ENCODE measurements around the gene YAP1.
A peak's percentile ranks its signal among the peaks of the same experiment; 100 is the strongest.

Gene YAP1

DNA sequence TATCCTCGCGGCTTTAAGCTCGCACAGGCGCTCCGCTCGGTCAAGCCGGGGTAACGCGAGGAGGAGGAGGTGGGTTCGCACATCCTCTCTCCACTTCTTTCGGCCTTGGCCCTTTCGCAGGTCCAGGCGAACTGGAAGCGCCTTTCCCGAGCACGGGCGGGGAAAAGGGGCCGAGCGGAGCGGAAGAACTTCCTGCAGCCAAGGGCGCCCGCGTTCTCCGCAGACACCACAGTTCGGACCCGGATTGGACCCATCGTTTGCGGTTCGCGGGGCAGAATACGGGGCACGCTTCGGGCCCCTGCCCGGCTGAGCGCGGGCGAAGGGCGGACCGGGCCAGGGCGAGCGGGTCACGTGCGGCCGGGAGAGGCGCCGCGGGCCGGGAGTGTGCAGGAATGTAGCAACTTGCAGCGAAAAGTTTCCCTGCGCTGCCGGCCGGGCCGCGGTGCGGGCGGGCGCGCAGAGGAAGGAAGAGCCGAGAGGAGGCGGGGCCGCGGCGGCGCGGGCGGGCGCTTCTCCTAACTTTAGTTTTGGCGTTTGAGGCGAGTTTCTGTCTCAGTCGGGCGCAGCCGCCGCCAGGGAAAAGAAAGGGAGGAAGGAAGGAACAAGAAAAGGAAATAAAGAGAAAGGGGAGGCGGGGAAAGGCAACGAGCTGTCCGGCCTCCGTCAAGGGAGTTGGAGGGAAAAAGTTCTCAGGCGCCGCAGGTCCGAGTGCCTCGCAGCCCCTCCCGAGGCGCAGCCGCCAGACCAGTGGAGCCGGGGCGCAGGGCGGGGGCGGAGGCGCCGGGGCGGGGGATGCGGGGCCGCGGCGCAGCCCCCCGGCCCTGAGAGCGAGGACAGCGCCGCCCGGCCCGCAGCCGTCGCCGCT, at the start of gene YAP1:
YAP1 (plus strand) TSS at position 552 of the 865 bp plus-strand sequence. CDS start 402 bp downstream, outside the sequence.
- peak; percentile 58 for DNase-seq (ENCODE audit: extremely low read depth, low read depth)
- H3K4me3 ChIP-seq (replicated peaks; ENCODE audit: low read depth, low read length) = peak within 1 kb of the TSS; percentile 87
- TF ChIP-seq, protein P1, sequence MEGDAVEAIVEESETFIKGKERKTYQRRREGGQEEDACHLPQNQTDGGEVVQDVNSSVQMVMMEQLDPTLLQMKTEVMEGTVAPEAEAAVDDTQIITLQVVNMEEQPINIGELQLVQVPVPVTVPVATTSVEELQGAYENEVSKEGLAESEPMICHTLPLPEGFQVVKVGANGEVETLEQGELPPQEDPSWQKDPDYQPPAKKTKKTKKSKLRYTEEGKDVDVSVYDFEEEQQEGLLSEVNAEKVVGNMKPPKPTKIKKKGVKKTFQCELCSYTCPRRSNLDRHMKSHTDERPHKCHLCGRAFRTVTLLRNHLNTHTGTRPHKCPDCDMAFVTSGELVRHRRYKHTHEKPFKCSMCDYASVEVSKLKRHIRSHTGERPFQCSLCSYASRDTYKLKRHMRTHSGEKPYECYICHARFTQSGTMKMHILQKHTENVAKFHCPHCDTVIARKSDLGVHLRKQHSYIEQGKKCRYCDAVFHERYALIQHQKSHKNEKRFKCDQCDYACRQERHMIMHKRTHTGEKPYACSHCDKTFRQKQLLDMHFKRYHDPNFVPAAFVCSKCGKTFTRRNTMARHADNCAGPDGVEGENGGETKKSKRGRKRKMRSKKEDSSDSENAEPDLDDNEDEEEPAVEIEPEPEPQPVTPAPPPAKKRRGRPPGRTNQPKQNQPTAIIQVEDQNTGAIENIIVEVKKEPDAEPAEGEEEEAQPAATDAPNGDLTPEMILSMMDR (IDR thresholded peaks at IDR 0.05; ENCODE audit: low read depth, low read length, missing control alignments) = no peak

DNA sequence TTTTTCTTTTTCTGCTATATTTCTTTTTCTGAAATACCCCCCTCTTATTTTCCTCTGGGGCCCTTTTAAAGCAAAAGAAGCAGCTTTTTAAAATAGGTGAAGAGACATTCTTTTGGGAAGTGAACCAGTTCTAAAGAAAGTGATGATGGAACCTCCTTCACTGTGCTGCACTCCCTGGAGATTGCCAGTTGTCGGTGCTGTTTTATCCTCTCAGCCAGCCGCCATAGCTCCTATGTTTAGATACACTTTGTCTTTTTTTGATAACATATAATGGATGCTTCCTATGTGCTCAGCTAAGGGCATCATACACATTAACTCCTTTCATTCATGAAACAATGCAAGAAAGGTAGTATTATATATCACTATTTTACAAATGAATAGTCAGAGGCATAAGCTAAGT, 49.0 kb upstream of the YAP1 start:
- TF ChIP-seq, protein P1 (IDR thresholded peaks at IDR 0.05; ENCODE audit: low read depth, low read length, missing control alignments) = peak; percentile 14
- DNase-seq (ENCODE audit: extremely low read depth, low read depth) = no peak
- no peak overlapping the region for H3K4me3 ChIP-seq (replicated peaks; ENCODE audit: low read depth, low read length)

DNA sequence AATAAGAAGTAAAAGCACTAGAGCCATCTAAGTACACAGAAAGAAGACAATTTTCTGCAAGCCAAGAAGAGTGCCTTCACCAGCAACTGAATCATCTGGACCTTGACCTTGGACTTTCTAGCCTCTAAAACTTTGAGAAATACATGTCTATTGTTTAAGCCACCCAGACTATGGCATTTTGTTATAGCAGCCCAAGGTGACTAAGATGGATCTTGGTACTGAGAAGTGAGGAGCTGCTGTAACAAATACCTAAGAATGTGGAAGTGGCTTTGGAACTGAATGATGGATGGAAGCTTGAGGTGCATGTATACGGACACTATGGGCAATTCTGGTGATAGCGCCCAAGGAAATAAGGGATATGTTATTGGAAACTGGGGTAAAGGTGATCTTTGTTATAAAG, 48.1 kb upstream of the YAP1 start:
- TF ChIP-seq, protein P1 (IDR thresholded peaks at IDR 0.05; ENCODE audit: low read depth, low read length, missing control alignments) = no peak
- no peak for DNase-seq (ENCODE audit: extremely low read depth, low read depth)
- H3K4me3 ChIP-seq (replicated peaks; ENCODE audit: low read depth, low read length) = no peak overlapping the region

DNA sequence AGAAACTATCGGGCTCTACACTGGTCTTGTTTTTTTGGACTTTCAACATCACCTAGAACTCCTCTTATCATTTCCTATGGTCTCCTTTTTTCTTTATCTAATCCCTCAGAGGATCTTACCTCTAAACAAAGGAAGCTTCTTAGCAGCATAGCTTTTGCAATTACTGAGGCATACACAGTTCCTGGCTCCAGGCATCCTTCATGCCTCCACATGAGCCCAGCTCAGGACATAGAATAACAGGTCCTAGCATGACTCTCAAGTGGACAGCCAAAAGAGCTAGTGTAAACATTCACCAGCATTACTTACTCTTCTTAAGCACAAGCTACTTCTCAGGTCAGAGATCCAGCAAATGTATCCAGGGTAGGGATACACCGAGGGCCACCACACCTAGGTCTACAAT, 45.9 kb upstream of the YAP1 start:
- TF ChIP-seq, protein P1 (IDR thresholded peaks at IDR 0.05; ENCODE audit: low read depth, low read length, missing control alignments) = no peak
- no peak for DNase-seq (ENCODE audit: extremely low read depth, low read depth)
- H3K4me3 ChIP-seq (replicated peaks; ENCODE audit: low read depth, low read length) = no peak overlapping the region

DNA sequence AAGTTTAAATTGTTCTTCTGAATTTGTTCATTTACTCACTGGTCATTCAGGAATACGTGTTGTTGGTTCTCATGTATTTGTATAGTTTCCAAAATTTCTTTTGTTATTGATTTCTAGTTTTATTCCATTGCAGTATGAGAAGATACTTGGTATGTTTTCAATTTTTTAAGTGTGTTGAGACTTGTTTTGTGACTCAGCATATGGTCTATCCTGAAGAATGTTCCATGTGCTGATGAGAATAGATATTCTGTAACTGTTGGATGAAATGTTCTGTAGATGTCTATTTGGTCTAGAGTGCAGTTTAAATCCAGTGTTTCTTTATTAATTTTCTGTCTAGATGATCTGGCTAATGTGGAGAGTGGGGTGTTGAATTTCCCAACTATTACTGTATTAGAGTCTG, 39.5 kb upstream of the YAP1 start:
- H3K4me3 ChIP-seq (replicated peaks; ENCODE audit: low read depth, low read length) = no peak overlapping the region
- DNase-seq (ENCODE audit: extremely low read depth, low read depth) = no peak
- TF ChIP-seq, protein P1 (IDR thresholded peaks at IDR 0.05; ENCODE audit: low read depth, low read length, missing control alignments) = no peak

DNA sequence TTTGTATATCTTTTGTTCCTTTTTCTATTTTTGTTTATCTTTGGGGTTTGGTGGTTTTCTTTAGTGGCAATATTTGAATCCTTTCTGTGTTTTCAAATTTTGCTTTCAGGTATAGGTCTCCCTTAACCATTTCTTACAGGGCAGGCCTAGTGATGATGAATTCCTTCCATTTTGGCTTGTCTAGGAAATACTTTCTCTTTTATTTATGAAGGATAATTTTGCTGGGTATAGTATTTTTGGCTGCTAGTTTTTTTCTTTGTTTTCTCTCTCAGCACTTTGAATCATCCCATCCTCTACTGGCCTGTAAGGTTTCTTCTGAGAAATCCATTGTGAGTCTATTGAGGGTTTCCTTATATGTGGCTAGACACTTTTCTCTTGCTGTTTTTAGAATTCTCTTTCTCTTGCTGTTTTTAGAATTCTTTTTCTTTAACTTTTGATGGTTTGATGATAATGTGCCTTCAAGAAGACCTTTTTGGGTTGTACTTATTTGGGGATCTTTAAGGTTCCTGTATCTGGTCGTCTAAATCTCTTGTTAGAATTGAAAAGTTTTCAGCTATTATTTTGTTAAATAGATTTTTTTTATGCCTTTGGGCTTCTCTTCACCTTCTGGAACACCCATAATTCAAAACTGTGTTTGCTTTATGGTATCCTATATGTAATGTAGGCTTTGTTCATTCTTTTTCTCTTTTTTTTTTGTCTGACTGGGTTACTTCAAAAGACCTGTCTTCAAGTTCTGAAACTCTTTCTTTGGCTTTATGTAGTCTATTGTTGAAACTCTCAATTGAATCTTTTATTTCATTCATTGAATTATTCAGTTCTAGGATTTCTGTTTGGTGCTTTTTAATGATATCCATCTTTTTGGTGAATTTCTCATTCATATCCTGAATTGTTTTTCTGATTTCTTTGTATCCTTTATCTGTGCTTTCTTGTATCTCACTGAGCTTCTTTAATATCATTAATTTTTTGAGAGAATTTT, 38.5 kb upstream of the YAP1 start:
- no peak overlapping the region for H3K4me3 ChIP-seq (replicated peaks; ENCODE audit: low read depth, low read length)
- no peak for DNase-seq (ENCODE audit: extremely low read depth, low read depth)
- TF ChIP-seq, protein P1 (IDR thresholded peaks at IDR 0.05; ENCODE audit: low read depth, low read length, missing control alignments) = no peak

All from HFF-Myc (cell line).